ENCODE measurements around the gene ZFAND3.
A peak's percentile ranks its signal among the peaks of the same experiment; 100 is the strongest.
"Not testable (repeated sequence)": the region's sequence is repeated elsewhere in the genome, so short reads cannot be mapped to it uniquely, and the experiment has no call there.

ZFAND3 gene

GRCh38 chr6:37865504-37865903, 46.0 kb downstream of the ZFAND3 start:
- no peak for DNase-seq (ENCODE audit: low read depth)

- DNase-seq (ENCODE audit: low read depth), result peak; percentile 31
These were observed 47.3 kb downstream of the ZFAND3 start for GRCh38 chr6:37866590-37867507.

- no peak for DNase-seq (ENCODE audit: low read depth)
These were observed 48.4 kb downstream of the ZFAND3 start for GRCh38 chr6:37867756-37868446.

- peak; percentile 71 for DNase-seq (ENCODE audit: low read depth)
These were observed 48.9 kb downstream of the ZFAND3 start for GRCh38 chr6:37868447-37868825.

GRCh38 chr6:37871616-37872372, 52.3 kb downstream of the ZFAND3 start:
- no peak for DNase-seq (ENCODE audit: low read depth)

GRCh38 chr6:37872373-37872745, 52.8 kb downstream of the ZFAND3 start:
- DNase-seq (ENCODE audit: low read depth), result no peak

- no peak for DNase-seq (ENCODE audit: low read depth)
These were observed 55.2 kb downstream of the ZFAND3 start for GRCh38 chr6:37874726-37875125.

GRCh38 chr6:37875561-37876309, 56.2 kb downstream of the ZFAND3 start:
- DNase-seq (ENCODE audit: low read depth), result no peak

- no peak for DNase-seq (ENCODE audit: low read depth)
These were observed 57.3 kb downstream of the ZFAND3 start for GRCh38 chr6:37876843-37877242.

GRCh38 chr6:37877373-37878149, 58.0 kb downstream of the ZFAND3 start:
- DNase-seq (ENCODE audit: low read depth), result no peak

GRCh38 chr6:37878150-37878710, 58.7 kb downstream of the ZFAND3 start:
- DNase-seq (ENCODE audit: low read depth), result peak; percentile 20

GRCh38 chr6:37880602-37881001, 61.1 kb downstream of the ZFAND3 start:
- DNase-seq (ENCODE audit: low read depth), result not testable (repeated sequence)

- DNase-seq (ENCODE audit: low read depth), result no peak
These were observed 62.8 kb downstream of the ZFAND3 start for GRCh38 chr6:37882292-37882691.

- DNase-seq (ENCODE audit: low read depth), result peak; percentile 64
These were observed 63.3 kb downstream of the ZFAND3 start for GRCh38 chr6:37882724-37883413.

GRCh38 chr6:37884548-37884947, 65.0 kb downstream of the ZFAND3 start:
- DNase-seq (ENCODE audit: low read depth), result no peak

GRCh38 chr6:37889051-37889450, 69.5 kb downstream of the ZFAND3 start:
- no peak for DNase-seq (ENCODE audit: low read depth)

- DNase-seq (ENCODE audit: low read depth), result no peak
These were observed 70.0 kb downstream of the ZFAND3 start for GRCh38 chr6:37889486-37889885.

GRCh38 chr6:37891072-37891471, 71.5 kb downstream of the ZFAND3 start:
- DNase-seq (ENCODE audit: low read depth), result no peak

- no peak for DNase-seq (ENCODE audit: low read depth)
These were observed 73.7 kb downstream of the ZFAND3 start for GRCh38 chr6:37893257-37893656.

GRCh38 chr6:37893734-37894133, 74.2 kb downstream of the ZFAND3 start:
- DNase-seq (ENCODE audit: low read depth), result not testable (repeated sequence)
